Omental fat pad (tissue), 4 donors: ENCODE data around the gene NRG3. TPM values are rescaled to one million over a fixed set of nuclear protein-coding genes. Genes with fewer than 3 reads are reported as not detected.

Experiments used
- ATAC-seq: fragments of 150-250 bp; one replicate; pipeline ENCODE4 v1.9.1; 2016; ENCODE audit warnings: mild to moderate bottlenecking, moderate library complexity; ENCODE audit not compliant: low FRiP score
- DNase-seq: peaks from one replicate; pipeline ENCODE4 v3.0.0-alpha.2; 2019; ENCODE audit warnings: low spot score
- total RNA-seq, 4 donors: library from RNA; depleted of rRNA; stranded (reverse); fragments of >200 nt; gene quantifications; one replicate each; pipeline ENCODE4 v1.1.0, GENCODE V29; 2016
- TF ChIP-seq, protein P1 (sequence below), 3 donors: fragments of 450-650 bp; IDR thresholded peaks; one replicate each; pipeline ENCODE4 v1.5.1; 2016 to 2017; ENCODE audit warnings: antibody characterized with exemption in 3 of 3, mild to moderate bottlenecking in 3 of 3, moderate library complexity in 2 of 3

NRG3 gene
- total RNA-seq, 4 donors from 2014 or later, result 0.19 to 0.47 (median 0.38) TPM; not detected in 1

DNA sequence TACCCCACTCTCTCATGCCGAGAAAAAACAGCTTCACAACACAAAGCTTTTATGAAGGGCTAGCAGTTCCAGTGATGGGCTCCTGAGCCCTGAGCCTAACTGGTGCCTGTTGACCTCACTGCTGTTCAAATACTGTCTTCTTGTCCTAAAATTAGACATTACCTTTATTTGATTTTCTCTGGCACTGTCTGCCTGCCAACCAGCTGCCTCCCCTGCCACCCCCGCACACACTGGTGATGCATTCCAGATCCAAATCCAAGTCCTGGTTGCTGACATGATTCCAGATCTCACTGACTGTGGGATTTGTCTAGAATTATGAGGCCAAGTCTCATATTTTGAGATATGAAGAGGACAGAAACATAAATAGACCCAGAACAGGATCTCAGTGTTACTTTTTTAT, 816.2 kb downstream of the NRG3 start:
- ATAC-seq (no peak), DNase-seq (no peak)
- TF ChIP-seq, protein P1, sequence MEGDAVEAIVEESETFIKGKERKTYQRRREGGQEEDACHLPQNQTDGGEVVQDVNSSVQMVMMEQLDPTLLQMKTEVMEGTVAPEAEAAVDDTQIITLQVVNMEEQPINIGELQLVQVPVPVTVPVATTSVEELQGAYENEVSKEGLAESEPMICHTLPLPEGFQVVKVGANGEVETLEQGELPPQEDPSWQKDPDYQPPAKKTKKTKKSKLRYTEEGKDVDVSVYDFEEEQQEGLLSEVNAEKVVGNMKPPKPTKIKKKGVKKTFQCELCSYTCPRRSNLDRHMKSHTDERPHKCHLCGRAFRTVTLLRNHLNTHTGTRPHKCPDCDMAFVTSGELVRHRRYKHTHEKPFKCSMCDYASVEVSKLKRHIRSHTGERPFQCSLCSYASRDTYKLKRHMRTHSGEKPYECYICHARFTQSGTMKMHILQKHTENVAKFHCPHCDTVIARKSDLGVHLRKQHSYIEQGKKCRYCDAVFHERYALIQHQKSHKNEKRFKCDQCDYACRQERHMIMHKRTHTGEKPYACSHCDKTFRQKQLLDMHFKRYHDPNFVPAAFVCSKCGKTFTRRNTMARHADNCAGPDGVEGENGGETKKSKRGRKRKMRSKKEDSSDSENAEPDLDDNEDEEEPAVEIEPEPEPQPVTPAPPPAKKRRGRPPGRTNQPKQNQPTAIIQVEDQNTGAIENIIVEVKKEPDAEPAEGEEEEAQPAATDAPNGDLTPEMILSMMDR (IDR thresholded peaks at IDR 0.05), result no peak

GRCh38 chr10:82692458-82692857, 817.5 kb downstream of the NRG3 start:
- TF ChIP-seq, protein P1 (IDR thresholded peaks at IDR 0.05), result no peak
- DNase-seq (no peak), ATAC-seq (no peak)

DNA sequence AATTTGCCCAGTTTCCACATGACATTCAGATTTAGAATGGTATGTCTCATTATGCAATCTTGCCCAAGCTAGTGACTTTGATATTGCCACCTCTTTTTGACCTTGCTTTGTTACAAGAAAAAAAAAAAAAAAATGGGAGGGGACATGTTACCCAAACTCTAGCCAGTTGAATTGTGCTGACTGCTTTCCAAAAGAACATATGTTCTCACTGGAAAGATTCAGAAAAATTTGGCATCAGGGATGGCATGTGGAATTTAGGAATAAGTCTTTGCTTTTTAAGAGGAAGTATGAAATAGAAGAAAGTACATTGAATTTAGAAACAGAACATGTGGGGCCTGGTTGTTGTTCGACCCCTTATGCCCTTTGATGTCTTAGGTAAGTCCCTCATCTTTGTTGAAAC, 846.8 kb downstream of the NRG3 start:
- TF ChIP-seq, protein P1 (IDR thresholded peaks at IDR 0.05), result no peak
- no peak for ATAC-seq
- DNase-seq, result no peak

- no peak for ATAC-seq
- TF ChIP-seq, protein P1 (IDR thresholded peaks at IDR 0.05), result no peak
These were observed 847.3 kb downstream of the NRG3 start for GRCh38 chr10:82722273-82722672.

DNA sequence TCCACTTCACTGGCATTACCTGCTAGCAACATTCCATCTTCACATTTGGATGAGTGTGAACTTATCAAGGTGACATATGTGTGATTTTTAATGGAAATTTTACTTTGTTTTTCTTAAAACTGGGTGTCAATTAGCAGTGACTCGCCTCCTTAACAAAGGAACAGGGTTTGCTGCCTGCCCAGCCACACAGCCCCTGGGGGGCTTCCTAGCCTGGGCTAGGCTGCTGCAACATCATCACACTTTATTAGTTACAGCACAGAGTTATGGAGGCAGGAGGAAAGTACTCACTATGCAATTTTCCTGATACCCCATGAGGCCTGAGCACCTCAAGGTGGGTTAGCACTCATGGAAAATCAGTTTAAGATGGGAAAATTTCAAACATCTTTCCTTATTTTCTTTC, 861.3 kb downstream of the NRG3 start:
- TF ChIP-seq, protein P1 (IDR thresholded peaks at IDR 0.05), result no peak
- ATAC-seq, result no peak
- DNase-seq, result no peak

More at GRCh38 chr10:82722273-82722672, 847.3 kb downstream of the NRG3 start:
- no peak for DNase-seq

DNA sequence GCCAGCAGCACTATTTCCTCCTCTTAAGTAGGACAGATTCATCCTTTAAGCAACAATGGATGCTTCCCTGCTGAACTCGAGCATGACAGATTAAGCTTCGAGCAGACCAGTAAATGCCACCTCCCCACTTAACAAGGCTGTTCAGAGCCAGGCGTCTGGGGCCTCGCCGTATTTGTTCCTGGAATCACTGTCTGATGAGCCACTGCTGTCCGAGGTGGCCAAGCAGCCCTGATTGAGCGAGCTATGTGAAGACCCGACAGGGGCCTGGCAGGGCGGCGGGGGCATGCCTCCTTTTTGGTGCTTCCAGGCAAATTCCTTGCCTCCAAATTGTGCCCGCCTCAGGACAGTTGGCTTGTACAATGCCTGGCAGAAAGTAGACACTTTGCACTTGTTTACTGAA, 862.6 kb downstream of the NRG3 start:
- DNase-seq (no peak), ATAC-seq (no peak)
- TF ChIP-seq, protein P1 (IDR thresholded peaks at IDR 0.05), result no peak

- DNase-seq, result no peak
- no peak for ATAC-seq
- TF ChIP-seq, protein P1 (IDR thresholded peaks at IDR 0.05), result no peak
These were observed 863.6 kb downstream of the NRG3 start for GRCh38 chr10:82738592-82738991.
